Lower lobe of right lung (tissue), 2 donors: ENCODE measurements around the gene ZNF277. TPM values are rescaled to one million over a fixed set of nuclear protein-coding genes. Genes with fewer than 3 reads are reported as not detected.

Experiments
- ATAC-seq, 2 donors: fragments of 200-7000 bp; cut with Tn5 transposase; one replicate each; pipeline ENCODE4 v1.9.1; 2020 to 2022; ENCODE audit warnings: mild to moderate bottlenecking in 2 of 2, moderate library complexity in 2 of 2
- DNase-seq: peaks from one replicate; pipeline ENCODE4 v3.0.0-alpha.2; 2020
- H3K27ac ChIP-seq: fragments of 200-600 bp; one replicate; pipeline ENCODE4 v1.8.0; 2022
- H3K27me3 ChIP-seq: fragments of 200-600 bp; one replicate; pipeline ENCODE4 v1.8.0; 2022; ENCODE audit warnings: low read depth
- H3K36me3 ChIP-seq: fragments of 200-600 bp; one replicate; pipeline ENCODE4 v1.8.0; 2022; ENCODE audit warnings: mild to moderate bottlenecking
- H3K4me1 ChIP-seq: fragments of 200-600 bp; one replicate; pipeline ENCODE4 v1.8.0; 2022
- H3K4me3 ChIP-seq: fragments of 200-600 bp; one replicate; pipeline ENCODE4 v1.8.0; 2022; ENCODE audit warnings: mild to moderate bottlenecking
- H3K9me3 ChIP-seq: fragments of 200-600 bp; one replicate; pipeline ENCODE4 v1.8.0; 2022
- intact Hi-C: fragments of 100-400 bp; cut with DNase I; formaldehyde crosslinking; loops from one replicate; pipeline ENCODE4 v1.11.0; 2022
- total RNA-seq: library from RNA; stranded (reverse); fragmentation: NEBNext Ultra II Directional; extraction: Animal tissue kit (Norgen Biotek cat#: 25700); gene quantifications from one replicate; pipeline ENCODE4 v1.2.1, GENCODE V29; 2021
- TF ChIP-seq, protein P1 (sequence below): fragments of 200-600 bp; IDR thresholded peaks from one replicate; pipeline ENCODE4 v1.8.0; 2022; ENCODE audit warnings: antibody characterized with exemption, mild to moderate bottlenecking
- donor health status: DM: no; HTN: yes; CAD: no; lungs with severe emphysema.

Gene ZNF277
- total RNA-seq, 1 donor from 2014 or later: 33.3 TPM

DNA sequence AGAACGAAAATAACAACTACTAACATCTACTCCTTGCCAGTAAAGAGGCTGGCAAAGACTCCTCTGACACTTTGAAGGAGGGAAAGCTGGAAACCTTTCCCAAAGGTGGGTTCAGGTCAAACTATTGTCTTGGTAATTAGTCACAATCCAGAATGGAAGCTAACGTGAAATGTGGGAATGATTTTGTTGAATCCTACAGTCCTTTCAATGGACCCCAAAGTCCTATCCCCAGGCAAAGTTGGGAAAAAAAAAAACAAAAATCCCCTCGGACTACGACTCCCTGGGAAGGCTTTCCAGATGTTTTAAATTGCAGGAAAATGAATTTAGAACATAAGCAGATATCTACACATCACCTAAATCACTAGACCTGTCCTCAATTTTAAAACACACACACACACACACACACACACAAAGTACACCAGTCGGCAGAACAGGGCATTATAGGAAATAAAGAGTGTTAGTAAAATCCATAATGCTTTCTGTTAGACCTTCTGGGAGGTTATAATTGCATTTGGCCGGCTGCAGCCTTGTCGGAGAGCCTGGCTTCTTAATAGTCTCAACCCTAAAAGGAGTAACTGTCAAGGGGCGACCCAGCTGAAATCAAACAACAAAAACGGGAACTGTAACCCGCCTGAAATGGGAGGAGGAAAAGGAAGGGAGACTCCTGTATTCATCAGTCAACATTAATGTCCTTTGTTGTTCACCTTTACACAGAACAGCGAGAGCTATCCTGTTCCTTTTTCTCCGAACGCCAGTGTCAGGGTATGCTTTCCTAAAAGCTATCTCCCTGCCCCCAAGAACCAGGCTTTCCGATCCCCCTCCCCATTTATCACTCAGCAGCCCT is 1.8 kb upstream of the ZNF277 start:
- intact Hi-C loops: no loop called here
- peak overlapping the region; percentile 99 for H3K4me3 ChIP-seq
- DNase-seq: no peak
- no peak for ATAC-seq
- TF ChIP-seq, protein P1, sequence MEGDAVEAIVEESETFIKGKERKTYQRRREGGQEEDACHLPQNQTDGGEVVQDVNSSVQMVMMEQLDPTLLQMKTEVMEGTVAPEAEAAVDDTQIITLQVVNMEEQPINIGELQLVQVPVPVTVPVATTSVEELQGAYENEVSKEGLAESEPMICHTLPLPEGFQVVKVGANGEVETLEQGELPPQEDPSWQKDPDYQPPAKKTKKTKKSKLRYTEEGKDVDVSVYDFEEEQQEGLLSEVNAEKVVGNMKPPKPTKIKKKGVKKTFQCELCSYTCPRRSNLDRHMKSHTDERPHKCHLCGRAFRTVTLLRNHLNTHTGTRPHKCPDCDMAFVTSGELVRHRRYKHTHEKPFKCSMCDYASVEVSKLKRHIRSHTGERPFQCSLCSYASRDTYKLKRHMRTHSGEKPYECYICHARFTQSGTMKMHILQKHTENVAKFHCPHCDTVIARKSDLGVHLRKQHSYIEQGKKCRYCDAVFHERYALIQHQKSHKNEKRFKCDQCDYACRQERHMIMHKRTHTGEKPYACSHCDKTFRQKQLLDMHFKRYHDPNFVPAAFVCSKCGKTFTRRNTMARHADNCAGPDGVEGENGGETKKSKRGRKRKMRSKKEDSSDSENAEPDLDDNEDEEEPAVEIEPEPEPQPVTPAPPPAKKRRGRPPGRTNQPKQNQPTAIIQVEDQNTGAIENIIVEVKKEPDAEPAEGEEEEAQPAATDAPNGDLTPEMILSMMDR: no peak
- H3K36me3 ChIP-seq: no peaks in the 10 kb centered on the region
- H3K4me1 ChIP-seq: peaks cover 30% of the 10 kb centered on the region
- peak overlapping the region; percentile 91 for H3K27ac ChIP-seq
- H3K27me3 ChIP-seq: no peaks in the 10 kb centered on the region
- H3K9me3 ChIP-seq: no peaks in the 10 kb centered on the region

DNA sequence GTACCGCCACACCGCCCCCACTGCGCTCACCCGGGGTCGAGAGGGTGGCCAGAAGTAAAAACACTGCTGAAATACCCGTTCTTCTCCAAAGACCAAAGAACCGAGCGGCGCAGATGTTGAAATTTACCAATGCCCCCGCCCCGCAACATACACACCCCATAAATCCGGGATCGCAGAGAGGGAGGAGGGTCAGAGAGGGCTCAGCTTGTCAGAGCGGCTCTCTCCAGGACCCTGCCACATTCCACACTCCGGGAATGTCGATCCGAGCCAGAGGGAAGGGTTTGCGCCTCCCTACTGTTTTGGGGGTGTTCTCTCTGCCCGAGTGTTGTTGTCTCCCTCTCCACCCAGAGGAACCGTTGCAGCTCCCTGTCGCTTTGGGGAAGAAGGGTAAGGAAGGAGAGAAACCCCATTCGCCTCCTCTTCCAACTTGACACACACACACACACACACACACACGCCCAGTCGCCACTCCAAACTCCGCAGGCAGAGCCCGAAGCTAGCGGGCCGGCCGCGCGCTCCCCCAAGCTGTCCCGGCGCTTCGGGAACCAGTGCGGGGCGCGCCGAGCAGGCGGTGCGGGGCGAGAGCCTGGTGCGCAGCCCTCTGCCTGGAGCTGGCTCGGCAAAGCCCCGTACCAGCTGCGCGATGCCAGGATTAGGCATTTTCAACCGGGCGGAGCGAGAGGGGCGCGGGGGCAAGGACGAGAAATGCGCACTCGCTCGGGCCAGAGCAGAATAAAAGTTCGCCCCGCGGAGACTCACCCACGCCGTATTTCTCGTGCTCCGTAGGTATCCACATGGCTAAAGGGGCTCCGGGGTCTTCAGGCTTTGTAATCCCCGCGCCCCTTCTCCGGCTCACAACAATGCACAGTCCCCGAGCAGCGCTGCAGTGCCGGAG is 905 bp upstream of the ZNF277 start:
- peak; percentile 80 for DNase-seq
- peak overlapping the region; percentile 91 for H3K27ac ChIP-seq

DNA sequence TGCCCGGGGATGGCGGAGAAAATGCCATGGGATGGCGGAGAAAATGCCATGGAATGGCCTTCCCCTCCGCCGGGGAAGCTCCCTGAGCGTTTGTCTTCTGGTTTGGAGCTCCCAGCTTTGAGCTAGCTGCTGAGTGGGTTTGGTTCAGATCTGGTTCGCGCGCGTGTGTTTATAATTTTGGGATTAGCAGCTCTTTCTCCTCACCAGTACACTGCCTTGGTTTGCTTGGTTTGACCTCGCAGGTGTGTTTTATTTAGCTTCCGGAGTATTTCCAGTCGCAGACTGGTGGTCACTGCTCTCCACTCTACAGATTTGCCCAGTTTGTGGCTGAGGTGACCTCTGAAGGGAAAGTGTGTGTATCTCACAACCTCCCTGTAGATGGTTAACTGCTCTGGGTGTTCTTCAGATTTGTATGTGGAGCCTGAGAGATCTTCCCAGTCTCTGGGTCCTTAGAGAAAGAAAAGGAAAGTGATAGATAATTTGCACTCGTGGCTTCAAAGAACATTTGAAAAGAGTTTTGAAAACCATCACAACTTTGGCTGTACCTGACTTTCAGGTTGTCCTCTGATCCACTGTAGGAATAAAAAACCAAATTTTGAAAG is 597 bp downstream of the ZNF277 start:
- Histone ChIP-seq H3K9me3 (no peaks in the 10 kb centered on the region), H3K4me1 (peaks cover 39% of the 10 kb centered on the region), H3K27ac (peak overlapping the region; percentile 91), H3K27me3 (no peaks in the 10 kb centered on the region), H3K36me3 (no peaks in the 10 kb centered on the region), H3K4me3 (peak overlapping the region; percentile 99)
- ATAC-seq (peak in 1 of 2 donors; percentile 0), DNase-seq (no peak)
- TF ChIP-seq, protein P1: no peak
- intact Hi-C loops: no loop called here

More for the DNA sequence above, 905 bp upstream of the ZNF277 start:
- ATAC-seq: peak; percentile 67 to 70
- Histone ChIP-seq H3K9me3 (no peaks in the 10 kb centered on the region), H3K36me3 (no peaks in the 10 kb centered on the region), H3K4me3 (peak overlapping the region; percentile 99), H3K4me1 (peaks cover 31% of the 10 kb centered on the region), H3K27me3 (no peaks in the 10 kb centered on the region)
- intact Hi-C loops: no loop called here
- TF ChIP-seq, protein P1: no peak

DNA sequence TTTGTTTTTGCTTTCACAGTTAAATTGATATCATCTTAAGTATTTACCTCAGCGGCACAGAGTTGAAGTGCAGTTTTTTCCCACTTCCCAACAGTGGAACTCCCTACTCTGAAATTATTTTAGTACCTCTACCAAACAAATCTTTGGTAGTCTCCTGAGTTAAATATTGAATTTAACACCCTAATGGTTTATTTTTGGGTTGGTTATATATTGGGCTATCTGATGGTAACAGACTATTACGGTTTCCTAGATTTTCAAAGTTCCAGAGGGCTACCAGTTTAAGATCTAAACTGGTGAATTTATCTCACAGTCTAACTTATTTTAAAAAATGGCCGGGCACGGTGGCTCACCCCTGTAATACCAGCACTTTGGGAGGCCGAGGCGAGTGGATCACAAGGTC is 1.3 kb downstream of the ZNF277 start:
- no peaks in the 10 kb centered on the region for H3K36me3 ChIP-seq
- ATAC-seq: no peak
- intact Hi-C loops: no loop called here
- H3K9me3 ChIP-seq: no peaks in the 10 kb centered on the region
- TF ChIP-seq, protein P1: no peak
- H3K27ac ChIP-seq: no peak overlapping the region
- H3K4me3 ChIP-seq: peak overlapping the region; percentile 99
- peaks cover 39% of the 10 kb centered on the region for H3K4me1 ChIP-seq
- no peak for DNase-seq
- H3K27me3 ChIP-seq: no peaks in the 10 kb centered on the region

DNA sequence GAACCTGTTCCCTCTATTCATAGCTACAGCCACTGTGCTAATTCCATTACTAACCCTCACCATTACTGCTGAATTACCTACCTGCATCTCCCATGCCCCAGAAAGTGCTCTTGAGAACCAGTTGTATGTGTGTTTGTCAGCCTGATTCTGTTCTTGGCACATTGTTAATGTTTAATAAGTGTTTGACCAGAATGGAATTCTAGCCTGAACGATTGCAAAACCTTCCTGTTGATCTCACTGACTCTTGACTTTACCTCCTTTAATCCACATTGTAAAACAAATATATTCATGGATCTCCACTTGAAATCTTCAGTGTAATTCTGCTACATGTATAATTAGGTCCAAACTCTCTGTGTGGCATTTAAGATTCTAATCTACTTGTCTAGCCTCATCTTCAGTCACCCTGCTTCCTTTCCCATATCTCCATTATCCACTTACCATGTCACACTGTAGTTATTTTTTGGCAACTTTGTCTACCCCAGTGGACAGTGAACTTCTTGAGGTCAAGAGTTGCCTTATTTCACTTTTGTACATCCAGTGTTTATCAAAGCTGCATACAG is 4.9 kb downstream of the ZNF277 start:
- TF ChIP-seq, protein P1: no peak
- intact Hi-C loops: no loop called here
- Histone ChIP-seq H3K36me3 (no peaks in the 10 kb centered on the region), H3K27me3 (no peaks in the 10 kb centered on the region), H3K9me3 (no peaks in the 10 kb centered on the region), H3K4me3 (no peak overlapping the region), H3K27ac (peak overlapping the region; percentile 26), H3K4me1 (peaks cover 50% of the 10 kb centered on the region)
- peak; percentile 49 to 69 for ATAC-seq
- DNase-seq: no peak
